DOHH2 (cell line): ENCODE data around the gene CCL11.

Experiments
- CTCF ChIP-seq: fragments of 200-600 bp; sonication (generic); IDR thresholded peaks from one replicate; pipeline ENCODE4 v1.5.1; 2014; ENCODE audit warnings: antibody characterized with exemption, mild to moderate bottlenecking, low read depth, low read length; ENCODE audit not compliant: poor library complexity, severe bottlenecking
- EZH2phosphoT487 ChIP-seq: fragments of 200-600 bp; sonication (generic); IDR thresholded peaks from 2 replicates; pipeline ENCODE4 v1.6.1; 2017; ENCODE audit warnings: borderline replicate concordance, mild to moderate bottlenecking, antibody characterized with exemption, low read length, moderate library complexity, mixed read lengths

GRCh38 chr17:34243364-34244320 is 41.9 kb upstream of the CCL11 start:
- TF ChIP-seq CTCF (no peak), EZH2phosphoT487 (no peak)
